Right lobe of liver (tissue), 6 donors: ENCODE data around the gene RELN. TPM values are rescaled to one million over a fixed set of nuclear protein-coding genes. Genes with fewer than 3 reads are reported as not detected.
"Not testable (repeated sequence)": the region's sequence is repeated elsewhere in the genome, so short reads cannot be mapped to it uniquely, and the experiment has no call there.

ENCODE experiments used
- ATAC-seq, 4 donors: fragments of 200-7000 bp; cut with Tn5 transposase; one replicate each; pipeline ENCODE4 v1.9.1; 2020; ENCODE audit warnings: mild to moderate bottlenecking in 4 of 4, moderate library complexity in 4 of 4
- DNase-seq, 3 donors: peaks; one replicate each; pipeline ENCODE4 v3.0.0-alpha.2; 2020
- H3K27ac ChIP-seq, 3 donors: fragments of 200-600 bp; one replicate each; pipeline ENCODE4 v1.8.0; 2022
- H3K27me3 ChIP-seq, 2 donors: fragments of 200-600 bp; one replicate each; pipeline ENCODE4 v1.8.0; 2022
- H3K36me3 ChIP-seq, 4 donors: fragments of 200-600 bp; sonication (generic) in 1 of 4; one replicate each; pipeline versions ENCODE4 v1.5.1 to v1.8.0; 2017 to 2022; ENCODE audit warnings: control low read depth in 1 of 4
- H3K4me1 ChIP-seq, 4 donors: fragments of 200-600 bp; sonication (generic) in 1 of 4; one replicate each; pipeline versions ENCODE4 v1.5.1 to v1.8.0; 2017 to 2022; ENCODE audit warnings: control low read depth in 1 of 4
- H3K4me3 ChIP-seq, 3 donors: fragments of 200-600 bp; one replicate each; pipeline ENCODE4 v1.8.0; 2022
- H3K9me3 ChIP-seq, 4 donors: fragments of 200-600 bp; sonication (generic) in 1 of 4; one replicate each; pipeline versions ENCODE4 v1.5.1 to v1.8.0; 2017 to 2022; ENCODE audit warnings: control low read depth in 1 of 4
- CTCF ChIP-seq, 4 donors: fragments of 200-600 bp in 3 of 4; fragments of 450-650 bp in 1 of 4; IDR thresholded peaks; one replicate each; pipeline versions ENCODE4 v1.5.1 to v1.8.0; 2016 to 2022; ENCODE audit warnings: antibody characterized with exemption in 4 of 4, mild to moderate bottlenecking in 2 of 4
- POLR2A ChIP-seq: fragments of 450-650 bp; IDR thresholded peaks from one replicate; pipeline ENCODE4 v1.6.1; 2017; ENCODE audit warnings: antibody characterized with exemption, mild to moderate bottlenecking
- WGBS: methylation state at CpG from one replicate; pipeline ENCODE4 v1.1.6; 2018; ENCODE audit warnings: low coverage, low lambda C conversion rate; ENCODE audit not compliant: insufficient coverage; ENCODE audit errors: missing lambda C conversion rate; 5-methylcytosine and 5-hydroxymethylcytosine counted together
- intact Hi-C, 2 donors: fragments of 100-400 bp; cut with DNase I; formaldehyde crosslinking; loops; one replicate each; pipeline versions ENCODE4 v1.11.2 to v1.14.1; 2022
- total RNA-seq, 6 experiments: library from RNA; depleted of rRNA in 2 of 6; stranded (reverse); fragments of >200 nt in 2 of 6; fragmentation: NEBNext Ultra II Directional in 3 of 6; extraction: Animal tissue kit (Norgen Biotek cat#: 25700) in 3 of 6; gene quantifications; one replicate each; pipeline versions ENCODE4 v1.1.0 to v1.2.4, GENCODE V29; 2016 to 2023
- donor health status: DM: no; HTN: yes; CAD: no.
- donor health status: DM: no; HTN: no; CAD: no.
- donor health status: DM: no; HTN: no; CAD: no.
- donor health status: DM: no; HTN: yes; CAD: no.
- donor health status: DM: no; HTN: yes; CAD: no.

The RELN gene
- total RNA-seq, 6 experiments from 2014 or later = 11.9 to 35.7 (median 18.9) TPM

- no peaks in the 10 kb centered on the region for H3K9me3 ChIP-seq
- no peaks in the 10 kb centered on the region for H3K4me1 ChIP-seq
- H3K27me3 ChIP-seq = no peaks in the 10 kb centered on the region
- no peak overlapping the region for H3K27ac ChIP-seq
- intact Hi-C loops = no loop called here
- 77% methylated on average over 6 of the region's 6 CpGs for WGBS
- TF ChIP-seq CTCF (IDR thresholded peaks at IDR 0.05) (no peak), POLR2A (no peak)
- H3K36me3 ChIP-seq = no peaks in the 10 kb centered on the region
- no peak overlapping the region for H3K4me3 ChIP-seq
- DNase-seq (no peak), ATAC-seq (no peak)
Observed at GRCh38 chr7:103914147-103914899, 75.1 kb downstream of the RELN start.

- ATAC-seq (no peak), DNase-seq (no peak)
- 38% methylated on average over 1 of the region's 1 CpG for WGBS
- H3K27ac ChIP-seq = no peak overlapping the region
- H3K4me3 ChIP-seq = no peak overlapping the region
- intact Hi-C loops = no loop called here
- H3K27me3 ChIP-seq = no peaks in the 10 kb centered on the region
- H3K9me3 ChIP-seq = no peaks in the 10 kb centered on the region
- H3K4me1 ChIP-seq = no peaks in the 10 kb centered on the region
- no peak for TF ChIP-seq POLR2A
- no peak for TF ChIP-seq CTCF (IDR thresholded peaks at IDR 0.05)
- no peaks in the 10 kb centered on the region for H3K36me3 ChIP-seq
Observed at GRCh38 chr7:103912891-103913605, 76.4 kb downstream of the RELN start.

- WGBS = 80% methylated on average over 1 of the region's 1 CpG
- ATAC-seq, intact Hi-C loops, DNase-seq, H3K4me1 ChIP-seq, H3K4me3 ChIP-seq, H3K9me3 ChIP-seq, H3K27me3 ChIP-seq, H3K27ac ChIP-seq, H3K36me3 ChIP-seq: not testable (repeated sequence)
Observed at GRCh38 chr7:103911015-103911414, 78.4 kb downstream of the RELN start.

- H3K4me1 ChIP-seq = no peaks in the 10 kb centered on the region
- no peak overlapping the region for H3K4me3 ChIP-seq
- no peak for TF ChIP-seq POLR2A
- no peak for TF ChIP-seq CTCF (IDR thresholded peaks at IDR 0.05)
- no peak overlapping the region for H3K27ac ChIP-seq
- no peaks in the 10 kb centered on the region for H3K9me3 ChIP-seq
- DNase-seq (no peak), ATAC-seq (no peak)
- H3K36me3 ChIP-seq = no peaks in the 10 kb centered on the region
- intact Hi-C loops = no loop called here
- WGBS = 69% methylated on average over 2 of the region's 2 CpGs
- H3K27me3 ChIP-seq = no peaks in the 10 kb centered on the region
Observed at GRCh38 chr7:103905997-103906396, 83.5 kb downstream of the RELN start.

- Histone ChIP-seq H3K4me1 (no peaks in the 10 kb centered on the region), H3K9me3 (no peaks in the 10 kb centered on the region), H3K27me3 (no peaks in the 10 kb centered on the region), H3K27ac (no peak overlapping the region), H3K36me3 (no peaks in the 10 kb centered on the region), H3K4me3 (no peak overlapping the region)
- ATAC-seq = no peak
- TF ChIP-seq CTCF (IDR thresholded peaks at IDR 0.05) = no peak
- no peak for TF ChIP-seq POLR2A
- no peak for DNase-seq
- intact Hi-C loops = no loop called here
- WGBS = 14% methylated on average over 3 of the region's 3 CpGs
Observed at GRCh38 chr7:103902917-103903316, 86.5 kb downstream of the RELN start.

- H3K36me3 ChIP-seq, ATAC-seq, DNase-seq, intact Hi-C loops, H3K27me3 ChIP-seq, H3K4me1 ChIP-seq, H3K27ac ChIP-seq, H3K9me3 ChIP-seq, H3K4me3 ChIP-seq: not testable (repeated sequence)
- WGBS = 79% methylated on average over 4 of the region's 4 CpGs
Observed at GRCh38 chr7:103896826-103897225, 92.6 kb downstream of the RELN start.
